ENCODE measurements around the gene PIP4K2B.

GRCh38 chr17:38727736-38728135, 71.6 kb downstream of the PIP4K2B start:
- TF ChIP-seq, protein P1, sequence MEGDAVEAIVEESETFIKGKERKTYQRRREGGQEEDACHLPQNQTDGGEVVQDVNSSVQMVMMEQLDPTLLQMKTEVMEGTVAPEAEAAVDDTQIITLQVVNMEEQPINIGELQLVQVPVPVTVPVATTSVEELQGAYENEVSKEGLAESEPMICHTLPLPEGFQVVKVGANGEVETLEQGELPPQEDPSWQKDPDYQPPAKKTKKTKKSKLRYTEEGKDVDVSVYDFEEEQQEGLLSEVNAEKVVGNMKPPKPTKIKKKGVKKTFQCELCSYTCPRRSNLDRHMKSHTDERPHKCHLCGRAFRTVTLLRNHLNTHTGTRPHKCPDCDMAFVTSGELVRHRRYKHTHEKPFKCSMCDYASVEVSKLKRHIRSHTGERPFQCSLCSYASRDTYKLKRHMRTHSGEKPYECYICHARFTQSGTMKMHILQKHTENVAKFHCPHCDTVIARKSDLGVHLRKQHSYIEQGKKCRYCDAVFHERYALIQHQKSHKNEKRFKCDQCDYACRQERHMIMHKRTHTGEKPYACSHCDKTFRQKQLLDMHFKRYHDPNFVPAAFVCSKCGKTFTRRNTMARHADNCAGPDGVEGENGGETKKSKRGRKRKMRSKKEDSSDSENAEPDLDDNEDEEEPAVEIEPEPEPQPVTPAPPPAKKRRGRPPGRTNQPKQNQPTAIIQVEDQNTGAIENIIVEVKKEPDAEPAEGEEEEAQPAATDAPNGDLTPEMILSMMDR (IDR thresholded peaks at IDR 0.05) = no peak
- TF ChIP-seq POLR2A (IDR thresholded peaks at IDR 0.05) = no peak

Measured in esophagus squamous epithelium (tissue), 4 donors.